Measurements from ENCODE around the gene PSME2. TPM values are rescaled to one million over a fixed set of nuclear protein-coding genes. Genes with fewer than 3 reads are reported as not detected.

Gene PSME2
- total and polyA plus RNA-seq, 2 of the 13 experiments (the other 11 are each of a cell fraction or from before 2014, with no cell fraction given) = 332 to 716 TPM

- TF ChIP-seq, protein P1, sequence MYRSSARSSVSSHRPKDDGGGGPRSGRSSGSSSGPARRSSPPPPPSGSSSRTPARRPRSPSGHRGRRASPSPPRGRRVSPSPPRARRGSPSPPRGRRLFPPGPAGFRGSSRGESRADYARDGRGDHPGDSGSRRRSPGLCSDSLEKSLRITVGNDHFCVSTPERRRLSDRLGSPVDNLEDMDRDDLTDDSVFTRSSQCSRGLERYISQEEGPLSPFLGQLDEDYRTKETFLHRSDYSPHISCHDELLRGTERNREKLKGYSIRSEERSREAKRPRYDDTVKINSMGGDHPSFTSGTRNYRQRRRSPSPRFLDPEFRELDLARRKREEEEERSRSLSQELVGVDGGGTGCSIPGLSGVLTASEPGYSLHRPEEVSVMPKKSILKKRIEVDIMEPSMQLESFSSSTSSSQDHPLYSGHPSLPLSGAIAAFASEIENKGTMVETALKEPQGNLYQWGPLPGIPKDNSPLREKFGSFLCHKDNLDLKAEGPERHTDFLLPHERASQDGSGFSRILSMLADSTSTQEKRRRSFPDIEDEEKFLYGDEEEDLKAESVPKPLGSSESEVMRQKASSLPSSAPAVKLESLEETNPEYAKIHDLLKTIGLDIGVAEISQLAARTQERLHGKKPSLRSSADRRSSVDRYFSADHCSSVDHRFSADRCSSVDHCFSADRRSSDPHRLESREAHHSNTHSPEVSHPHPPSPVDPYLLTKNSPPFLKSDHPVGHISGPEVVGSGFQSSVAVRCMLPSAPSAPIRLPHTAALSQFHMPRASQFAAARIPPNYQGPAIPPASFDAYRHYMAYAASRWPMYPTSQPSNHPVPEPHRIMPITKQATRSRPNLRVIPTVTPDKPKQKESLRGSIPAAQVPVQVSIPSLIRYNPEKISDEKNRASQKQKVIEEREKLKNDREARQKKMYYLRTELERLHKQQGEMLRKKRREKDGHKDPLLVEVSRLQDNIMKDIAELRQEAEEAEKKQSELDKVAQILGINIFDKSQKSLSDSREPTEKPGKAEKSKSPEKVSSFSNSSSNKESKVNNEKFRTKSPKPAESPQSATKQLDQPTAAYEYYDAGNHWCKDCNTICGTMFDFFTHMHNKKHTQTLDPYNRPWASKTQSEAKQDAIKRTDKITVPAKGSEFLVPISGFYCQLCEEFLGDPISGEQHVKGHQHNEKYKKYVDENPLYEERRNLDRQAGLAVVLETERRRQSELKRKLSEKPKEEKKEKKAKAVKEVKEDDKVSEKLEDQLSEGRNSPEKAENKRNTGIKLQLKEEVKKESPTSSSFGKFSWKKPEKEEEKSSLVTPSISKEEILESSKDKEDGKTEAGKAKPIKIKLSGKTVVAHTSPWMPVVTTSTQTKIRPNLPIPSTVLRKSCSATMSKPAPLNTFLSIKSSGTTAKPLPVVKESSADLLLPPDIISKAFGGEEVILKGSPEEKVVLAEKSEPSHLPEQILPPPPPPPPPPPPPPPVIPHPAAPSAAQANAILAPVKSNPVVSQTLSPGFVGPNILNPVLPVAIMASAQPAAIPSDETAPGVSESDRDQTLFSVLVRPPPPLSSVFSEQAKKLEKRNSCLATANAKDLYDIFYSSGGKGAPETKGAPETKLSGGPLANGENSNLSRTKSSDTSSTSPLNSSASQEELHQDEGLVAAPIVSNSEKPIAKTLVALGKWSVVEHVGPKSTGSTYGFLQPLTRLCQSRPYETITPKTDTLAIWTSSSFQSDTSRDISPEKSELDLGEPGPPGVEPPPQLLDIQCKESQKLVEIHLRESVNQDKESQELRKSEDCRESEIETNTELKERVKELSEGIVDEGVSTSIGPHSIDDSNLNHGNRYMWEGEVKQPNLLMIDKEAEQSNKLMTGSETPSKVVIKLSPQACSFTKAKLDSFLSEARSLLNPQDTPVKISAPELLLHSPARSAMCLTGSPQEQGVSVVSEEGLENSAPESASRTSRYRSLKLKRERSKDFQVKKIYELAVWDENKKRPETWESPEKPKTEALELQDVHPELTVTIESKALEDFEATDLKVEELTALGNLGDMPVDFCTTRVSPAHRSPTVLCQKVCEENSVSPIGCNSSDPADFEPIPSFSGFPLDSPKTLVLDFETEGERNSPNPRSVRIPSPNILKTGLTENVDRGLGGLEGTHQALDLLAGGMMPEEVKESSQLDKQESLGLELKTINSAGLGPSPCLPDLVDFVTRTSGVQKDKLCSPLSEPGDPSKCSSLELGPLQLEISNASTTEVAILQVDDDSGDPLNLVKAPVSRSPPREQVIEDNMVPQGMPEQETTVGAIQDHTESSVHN (CRISPR knock-in tag; IDR thresholded peaks at IDR 0.05) = 0 out of 2 replicates have a peak, but pooled peaks have one; percentile 62
- TF ChIP-seq POLR2AphosphoS5 (IDR thresholded peaks at IDR 0.05; ENCODE audit: low read depth, low read length) = peak; percentile 9; the same call in 1 of the 2 replicates
- peak; percentile 76 for TF ChIP-seq RBFOX2 (IDR thresholded peaks at IDR 0.05; ENCODE audit: low read depth, low read length)
- TF ChIP-seq ZNF619 (CRISPR knock-in tag; IDR thresholded peaks at IDR 0.05) = 0 out of 2 replicates have a peak, but pooled peaks have one; percentile 19
- peak; percentile 72; the same call in 1 of the 2 replicates for TF ChIP-seq ZNF256 (CRISPR knock-in tag; conservative IDR thresholded peaks at IDR 0.05)
- TF ChIP-seq PREB (CRISPR knock-in tag; IDR thresholded peaks at IDR 0.05) = 0 out of 2 replicates have a peak, but pooled peaks have one; percentile 52
- peak; percentile 43; the same call in 1 of the 2 replicates for TF ChIP-seq ZNF263 (CRISPR knock-in tag; IDR thresholded peaks at IDR 0.05)
- TF ChIP-seq ZC3H4 (CRISPR knock-in tag; IDR thresholded peaks at IDR 0.05; ENCODE audit: borderline replicate concordance) = 0 out of 2 replicates have a peak, but pooled peaks have one; percentile 59
- peak; percentile 24; the same call in 1 of the 2 replicates for TF ChIP-seq CBX5 (CRISPR knock-in tag; IDR thresholded peaks at IDR 0.05; ENCODE audit: borderline replicate concordance)
- TF ChIP-seq NCOR1 (IDR thresholded peaks at IDR 0.05; ENCODE audit: borderline replicate concordance, low read length) = no peak
- 0 out of 2 replicates have a peak, but pooled peaks have one; percentile 45 for TF ChIP-seq RFXAP (CRISPR knock-in tag; IDR thresholded peaks at IDR 0.05; ENCODE audit: borderline replicate concordance)
- TF ChIP-seq, protein P2, sequence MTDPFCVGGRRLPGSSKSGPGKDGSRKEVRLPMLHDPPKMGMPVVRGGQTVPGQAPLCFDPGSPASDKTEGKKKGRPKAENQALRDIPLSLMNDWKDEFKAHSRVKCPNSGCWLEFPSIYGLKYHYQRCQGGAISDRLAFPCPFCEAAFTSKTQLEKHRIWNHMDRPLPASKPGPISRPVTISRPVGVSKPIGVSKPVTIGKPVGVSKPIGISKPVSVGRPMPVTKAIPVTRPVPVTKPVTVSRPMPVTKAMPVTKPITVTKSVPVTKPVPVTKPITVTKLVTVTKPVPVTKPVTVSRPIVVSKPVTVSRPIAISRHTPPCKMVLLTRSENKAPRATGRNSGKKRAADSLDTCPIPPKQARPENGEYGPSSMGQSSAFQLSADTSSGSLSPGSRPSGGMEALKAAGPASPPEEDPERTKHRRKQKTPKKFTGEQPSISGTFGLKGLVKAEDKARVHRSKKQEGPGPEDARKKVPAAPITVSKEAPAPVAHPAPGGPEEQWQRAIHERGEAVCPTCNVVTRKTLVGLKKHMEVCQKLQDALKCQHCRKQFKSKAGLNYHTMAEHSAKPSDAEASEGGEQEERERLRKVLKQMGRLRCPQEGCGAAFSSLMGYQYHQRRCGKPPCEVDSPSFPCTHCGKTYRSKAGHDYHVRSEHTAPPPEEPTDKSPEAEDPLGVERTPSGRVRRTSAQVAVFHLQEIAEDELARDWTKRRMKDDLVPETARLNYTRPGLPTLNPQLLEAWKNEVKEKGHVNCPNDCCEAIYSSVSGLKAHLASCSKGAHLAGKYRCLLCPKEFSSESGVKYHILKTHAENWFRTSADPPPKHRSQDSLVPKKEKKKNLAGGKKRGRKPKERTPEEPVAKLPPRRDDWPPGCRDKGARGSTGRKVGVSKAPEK (CRISPR knock-in tag; IDR thresholded peaks at IDR 0.05; ENCODE audit: borderline replicate concordance) = peak; percentile 51; the same call in 1 of the 2 replicates
- no peak for TF ChIP-seq YEATS2 (CRISPR knock-in tag; IDR thresholded peaks at IDR 0.05; ENCODE audit: borderline replicate concordance)
- TF ChIP-seq, protein P3, sequence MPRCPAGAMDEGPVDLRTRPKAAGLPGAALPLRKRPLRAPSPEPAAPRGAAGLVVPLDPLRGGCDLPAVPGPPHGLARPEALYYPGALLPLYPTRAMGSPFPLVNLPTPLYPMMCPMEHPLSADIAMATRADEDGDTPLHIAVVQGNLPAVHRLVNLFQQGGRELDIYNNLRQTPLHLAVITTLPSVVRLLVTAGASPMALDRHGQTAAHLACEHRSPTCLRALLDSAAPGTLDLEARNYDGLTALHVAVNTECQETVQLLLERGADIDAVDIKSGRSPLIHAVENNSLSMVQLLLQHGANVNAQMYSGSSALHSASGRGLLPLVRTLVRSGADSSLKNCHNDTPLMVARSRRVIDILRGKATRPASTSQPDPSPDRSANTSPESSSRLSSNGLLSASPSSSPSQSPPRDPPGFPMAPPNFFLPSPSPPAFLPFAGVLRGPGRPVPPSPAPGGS (CRISPR knock-in tag; IDR thresholded peaks at IDR 0.05) = 0 out of 2 replicates have a peak, but pooled peaks have one; percentile 28
Observed at GRCh38 chr14:24098229-24098926, 48.0 kb downstream of the PSME2 start (continued).
